ENCODE measurements around the gene KCNK5. TPM values are rescaled to one million over a fixed set of nuclear protein-coding genes. Genes with fewer than 3 reads are reported as not detected.

The KCNK5 gene
- total RNA-seq, 1 experiment from 2014 or later = 0.79 TPM

DNA sequence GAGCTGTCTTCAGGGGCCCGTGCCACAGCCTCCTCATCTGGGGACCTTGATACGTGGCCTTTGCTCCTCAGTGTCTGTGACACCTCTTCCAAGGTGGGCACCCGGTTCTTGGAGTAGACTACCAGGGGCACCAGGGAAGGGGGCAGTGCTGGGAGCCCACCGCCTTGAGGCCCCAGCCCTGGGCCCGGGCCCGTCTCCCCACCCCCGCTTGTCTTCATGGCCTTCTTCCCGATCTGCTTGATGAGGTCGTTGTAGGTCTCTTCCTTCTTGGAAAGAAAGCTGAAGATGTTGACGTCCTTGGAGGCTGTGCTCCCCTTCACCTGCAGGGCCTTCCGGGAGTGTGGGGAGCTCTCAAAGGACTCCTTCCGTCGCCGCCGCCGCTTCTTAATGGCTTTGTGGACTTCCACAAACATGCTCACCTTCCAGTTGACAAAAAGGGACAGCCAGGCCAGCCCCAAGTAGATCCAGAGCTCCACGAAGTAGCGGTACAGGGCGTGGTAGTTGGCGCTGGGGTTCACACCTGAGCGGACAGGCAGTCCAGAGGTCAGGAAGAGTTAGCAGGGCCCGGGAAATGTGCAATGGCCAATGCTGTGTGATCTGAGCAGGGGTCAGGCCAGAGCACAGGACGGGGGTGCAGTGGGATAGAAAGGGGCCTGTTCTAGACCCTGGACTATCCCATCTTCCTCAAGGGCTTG is 37.9 kb downstream of the KCNK5 start:
- in situ Hi-C loops (cut with HindIII; ENCODE audit: low pct_unique_long_range_greater_than_20kb, low sequenced_read_pairs) = no loop called here
- no peak for DNase-seq (ENCODE audit: low read depth, low spot score)

DNA sequence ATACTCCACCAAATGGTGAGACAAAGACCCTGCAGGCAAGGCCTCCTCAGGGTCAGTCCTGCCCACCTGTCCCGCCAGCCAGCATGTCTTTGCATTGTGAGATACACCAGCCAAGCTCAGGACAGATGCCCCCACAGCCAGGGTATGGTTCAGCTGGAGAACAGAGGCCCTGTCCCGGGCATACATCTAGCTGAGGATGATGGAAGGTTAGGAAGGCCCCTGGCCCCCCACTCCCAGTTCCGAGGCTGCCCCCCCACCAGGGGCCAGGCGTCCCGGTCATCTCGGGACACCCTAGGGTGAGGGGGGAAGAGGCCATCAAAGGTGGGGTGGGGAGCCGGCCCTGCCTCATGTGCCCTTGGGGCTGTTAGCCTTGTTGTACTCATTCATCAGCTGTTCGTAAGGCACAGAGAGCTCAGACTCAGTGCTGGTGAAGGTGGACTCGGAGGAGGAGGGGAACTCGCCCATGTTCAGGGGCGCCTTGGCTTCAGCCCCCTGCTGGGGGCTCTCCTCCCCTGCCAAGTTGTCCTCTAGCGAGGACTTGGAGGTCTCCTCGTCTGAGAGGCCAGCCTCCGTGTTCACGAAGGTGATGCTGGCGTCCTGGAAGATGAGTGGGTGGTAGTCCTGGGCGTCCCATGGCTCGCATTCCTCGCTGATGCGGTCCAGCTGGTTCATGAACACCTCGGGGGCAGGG is 38.6 kb downstream of the KCNK5 start:
- in situ Hi-C loops (cut with HindIII; ENCODE audit: low pct_unique_long_range_greater_than_20kb, low sequenced_read_pairs) = no loop called here
- no peak for DNase-seq (ENCODE audit: low read depth, low spot score)

DNA sequence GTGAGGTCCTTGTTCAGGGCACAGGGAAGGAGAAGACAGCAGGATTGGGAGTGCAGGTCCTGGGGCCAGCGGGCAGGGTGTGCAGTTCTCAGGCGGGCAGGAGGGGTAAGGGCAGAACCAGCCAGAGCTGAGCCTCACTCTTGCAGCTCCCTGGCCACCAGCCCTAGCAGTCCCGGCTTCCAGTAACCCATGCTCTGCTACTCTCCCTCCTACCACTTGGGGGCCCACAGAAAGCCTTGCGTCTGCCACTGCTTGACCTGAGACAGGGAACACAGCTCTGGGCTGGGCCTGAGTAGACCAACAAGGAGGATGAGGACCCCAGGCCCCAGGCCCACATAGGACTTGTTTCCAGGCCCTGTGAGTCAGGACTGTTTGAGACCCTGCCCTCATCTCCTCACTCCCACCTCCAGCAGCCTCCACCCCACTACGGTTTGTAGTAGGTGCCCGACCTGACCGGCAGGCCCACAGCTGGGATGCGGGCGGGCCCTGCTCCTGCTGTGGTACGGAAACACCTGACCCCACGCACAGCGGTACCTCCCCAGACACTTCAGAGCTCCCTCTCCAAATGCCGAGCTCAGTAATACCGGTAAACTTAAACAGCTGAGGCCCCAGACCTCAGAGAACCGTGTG is 39.2 kb downstream of the KCNK5 start:
- DNase-seq (ENCODE audit: low read depth, low spot score) = peak; percentile 72
- in situ Hi-C loops (cut with HindIII; ENCODE audit: low pct_unique_long_range_greater_than_20kb, low sequenced_read_pairs) = no loop called here

DNA sequence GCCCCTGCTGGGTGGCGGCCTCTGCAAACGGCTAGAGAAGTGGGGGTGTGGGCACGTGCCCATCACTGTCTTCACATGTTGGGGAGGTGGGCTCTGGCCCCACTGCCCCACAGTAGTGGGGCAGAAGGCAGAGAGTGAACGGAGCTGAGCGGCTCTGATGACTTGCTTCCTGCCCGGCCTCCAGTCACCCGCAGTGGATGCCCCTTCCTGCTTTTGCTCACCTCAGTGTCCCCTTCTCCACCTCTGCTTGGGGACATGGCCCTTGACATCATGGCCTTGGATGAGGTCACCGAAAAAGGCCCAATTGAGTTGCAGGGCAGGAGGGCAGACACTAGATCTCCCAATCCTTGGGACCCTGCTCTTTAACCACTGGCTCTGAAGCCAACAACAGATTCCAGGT is 40.1 kb downstream of the KCNK5 start:
- no peak for DNase-seq (ENCODE audit: low read depth, low spot score)
- in situ Hi-C loops (cut with HindIII; ENCODE audit: low pct_unique_long_range_greater_than_20kb, low sequenced_read_pairs) = no loop called here

DNA sequence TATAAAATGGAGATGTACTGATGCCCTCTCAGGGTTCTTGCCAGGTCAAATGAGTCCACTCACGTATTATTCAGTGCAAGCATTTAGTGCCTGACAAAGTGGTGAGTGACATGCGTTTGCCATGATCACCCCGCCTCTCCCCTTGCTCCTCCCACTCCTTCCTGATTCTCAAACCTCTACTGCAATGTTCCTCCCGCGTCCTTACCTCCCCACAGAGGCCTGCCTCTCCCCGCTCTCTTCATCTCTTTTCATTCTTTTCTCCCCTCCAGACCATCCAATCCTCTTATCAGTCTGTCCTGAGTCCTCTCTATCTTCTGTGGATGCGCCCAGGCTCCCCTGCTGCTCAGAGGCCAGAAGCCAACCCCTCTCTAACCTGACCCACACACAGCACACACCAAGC is 40.7 kb downstream of the KCNK5 start:
- DNase-seq (ENCODE audit: low read depth, low spot score) = no peak
- in situ Hi-C loops (cut with HindIII; ENCODE audit: low pct_unique_long_range_greater_than_20kb, low sequenced_read_pairs) = no loop called here

DNA sequence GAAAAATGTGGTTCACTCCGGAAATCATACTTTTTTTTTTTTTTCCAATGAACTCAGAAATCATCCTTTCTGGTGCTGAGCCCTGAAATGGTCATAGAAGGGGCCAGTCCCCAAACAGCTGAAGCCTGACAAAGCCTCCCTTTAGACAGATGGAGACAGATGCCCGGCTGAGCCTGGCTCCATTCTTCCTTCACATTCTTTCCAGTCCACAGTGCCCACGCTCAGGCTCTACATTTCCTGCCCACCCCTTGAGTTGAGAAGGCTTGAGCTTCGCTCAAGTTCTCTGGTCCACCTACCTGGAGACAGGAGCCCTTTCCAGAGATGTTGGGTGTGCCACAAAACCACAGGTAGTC is 41.2 kb downstream of the KCNK5 start:
- in situ Hi-C loops (cut with HindIII; ENCODE audit: low pct_unique_long_range_greater_than_20kb, low sequenced_read_pairs) = no loop called here
- DNase-seq (ENCODE audit: low read depth, low spot score) = no peak

DNA sequence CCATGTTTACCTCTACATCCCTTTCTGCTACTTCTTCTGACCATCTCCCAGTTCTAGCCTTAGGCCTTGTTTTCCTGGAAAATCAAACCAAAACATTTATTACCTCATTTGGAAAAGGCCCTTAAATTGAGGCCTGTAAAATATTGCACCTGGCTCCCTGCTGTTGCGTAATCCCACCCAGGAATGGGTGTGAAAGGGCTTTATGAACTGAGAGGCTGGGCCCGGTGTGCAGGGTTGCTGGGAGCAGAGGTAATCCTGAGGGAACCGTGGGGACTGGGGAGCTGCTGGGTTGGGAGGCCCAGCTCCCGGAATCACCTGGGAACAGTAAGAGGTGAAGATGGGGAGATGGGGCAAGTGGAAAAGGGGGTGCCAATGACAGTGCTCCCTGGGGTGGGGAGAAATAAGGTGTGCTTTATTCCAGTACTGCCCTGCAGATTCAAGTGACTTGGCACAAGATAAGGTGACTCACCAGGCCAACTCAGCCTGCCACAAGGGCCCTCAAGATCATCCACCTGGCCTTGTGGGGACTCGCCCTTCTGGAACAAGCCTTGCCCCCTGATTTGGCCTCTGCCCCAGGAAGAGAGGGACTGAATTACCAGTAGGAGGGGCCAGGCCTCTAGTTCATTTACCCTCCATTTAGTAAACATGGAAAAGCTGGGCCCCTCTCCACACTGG is 44.2 kb downstream of the KCNK5 start:
- in situ Hi-C loops (cut with HindIII; ENCODE audit: low pct_unique_long_range_greater_than_20kb, low sequenced_read_pairs) = no loop called here
- DNase-seq (ENCODE audit: low read depth, low spot score) = no peak

DNA sequence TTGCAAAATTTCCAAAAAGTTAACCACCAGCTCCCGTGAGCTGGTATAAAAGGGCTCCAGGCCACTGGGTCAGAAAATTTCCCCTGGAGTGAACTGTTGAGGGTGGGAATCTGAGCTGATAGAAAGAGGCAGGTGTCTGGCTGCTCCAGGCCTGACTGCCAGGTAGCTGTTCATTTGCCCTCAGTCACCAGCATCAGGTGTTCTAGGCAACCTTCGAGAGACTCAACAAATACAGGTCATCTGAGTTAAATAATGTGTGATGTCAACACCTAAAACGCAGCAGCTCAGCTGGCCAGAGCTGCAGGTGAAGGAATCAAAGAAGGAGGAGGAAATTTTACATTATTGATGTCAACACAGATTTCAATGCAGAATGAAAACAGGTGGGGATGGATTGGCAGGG is 46.7 kb downstream of the KCNK5 start:
- no peak for DNase-seq (ENCODE audit: low read depth, low spot score)
- in situ Hi-C loops (cut with HindIII; ENCODE audit: low pct_unique_long_range_greater_than_20kb, low sequenced_read_pairs) = no loop called here

DNA sequence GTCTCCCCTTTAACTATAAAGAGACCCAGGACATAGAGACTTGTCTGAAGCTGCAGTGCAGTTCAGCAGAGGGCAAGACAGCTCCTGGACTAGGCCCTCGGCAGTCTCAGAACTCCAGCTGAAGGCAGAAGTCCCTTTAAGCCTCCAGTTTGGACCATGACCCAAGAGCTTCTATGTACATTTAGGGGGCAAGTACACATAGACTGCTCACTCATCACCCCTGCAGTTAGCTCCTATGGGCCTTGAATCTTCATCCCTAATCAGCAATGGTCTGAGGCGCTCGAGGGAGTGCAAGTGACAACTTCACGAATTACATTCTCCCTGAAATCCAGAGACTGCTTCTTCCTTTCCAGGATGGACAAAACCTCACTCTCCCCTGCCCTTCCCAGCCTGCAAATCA is 47.4 kb downstream of the KCNK5 start:
- in situ Hi-C loops (cut with HindIII; ENCODE audit: low pct_unique_long_range_greater_than_20kb, low sequenced_read_pairs) = no loop called here

DNA sequence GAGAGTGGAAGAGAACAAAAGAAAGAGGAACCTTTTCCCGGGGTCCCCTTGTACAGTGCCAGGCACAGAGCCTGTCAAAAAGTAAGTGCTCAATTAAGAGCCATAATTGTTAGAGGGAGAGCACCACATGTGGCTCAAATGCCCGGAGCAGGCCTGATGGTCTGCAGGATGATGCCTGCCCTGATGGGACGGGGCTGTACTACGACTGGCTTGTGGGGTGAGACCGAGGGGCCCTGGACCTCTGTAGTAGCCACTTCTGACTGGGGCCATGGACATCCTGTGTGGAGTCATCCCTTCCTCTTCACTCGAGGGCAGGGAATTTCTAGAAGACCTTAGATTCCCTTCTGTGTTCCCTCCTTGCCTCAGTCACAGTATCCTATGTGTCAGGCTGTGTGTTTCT is 47.9 kb downstream of the KCNK5 start:
- no peak for DNase-seq (ENCODE audit: low read depth, low spot score)
- in situ Hi-C loops (cut with HindIII; ENCODE audit: low pct_unique_long_range_greater_than_20kb, low sequenced_read_pairs) = no loop called here

More for the DNA sequence above, 47.4 kb downstream of the KCNK5 start:
- DNase-seq (ENCODE audit: low read depth, low spot score) = no peak

DNA sequence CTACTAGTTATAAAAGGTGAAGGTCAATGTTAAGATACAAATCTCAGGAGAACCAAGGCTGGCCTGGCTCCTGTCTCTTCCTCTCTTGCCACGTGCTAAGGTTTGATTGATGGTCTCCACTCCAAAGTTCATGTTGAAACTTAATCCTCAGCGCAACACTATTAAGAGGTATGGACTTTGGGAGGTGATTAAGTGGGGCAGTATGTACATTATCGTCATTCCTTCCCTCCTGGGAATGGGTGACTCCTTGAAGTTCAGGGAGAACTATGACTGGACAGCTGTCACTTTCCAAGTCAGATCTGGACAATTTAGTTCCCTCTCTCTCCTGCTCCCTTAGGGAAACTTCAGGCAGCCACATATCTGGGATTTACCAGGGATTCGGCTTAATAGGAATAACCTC is 50.5 kb downstream of the KCNK5 start:
- in situ Hi-C loops (cut with HindIII; ENCODE audit: low pct_unique_long_range_greater_than_20kb, low sequenced_read_pairs) = no loop called here
- DNase-seq (ENCODE audit: low read depth, low spot score) = no peak

DNA sequence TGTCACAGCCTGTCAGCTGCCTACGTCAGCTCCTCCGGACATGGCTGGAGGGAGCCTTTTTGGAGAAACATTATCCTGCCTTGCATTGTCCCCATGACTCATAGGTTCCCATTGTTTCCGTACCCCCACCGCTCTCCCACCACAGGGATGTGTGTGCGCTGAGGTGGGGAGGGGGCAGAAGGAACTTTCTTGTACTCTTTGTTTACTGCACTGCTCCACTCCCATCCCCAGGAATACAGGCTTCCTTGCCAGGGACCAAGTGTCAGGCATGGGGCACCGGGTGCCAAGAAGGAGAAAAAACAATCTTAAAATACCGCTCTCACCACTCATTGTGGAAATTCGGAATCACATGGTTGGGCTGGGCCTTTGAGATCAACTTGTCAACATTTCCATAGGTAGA is 51.0 kb downstream of the KCNK5 start:
- in situ Hi-C loops (cut with HindIII; ENCODE audit: low pct_unique_long_range_greater_than_20kb, low sequenced_read_pairs) = no loop called here
- DNase-seq (ENCODE audit: low read depth, low spot score) = no peak

DNA sequence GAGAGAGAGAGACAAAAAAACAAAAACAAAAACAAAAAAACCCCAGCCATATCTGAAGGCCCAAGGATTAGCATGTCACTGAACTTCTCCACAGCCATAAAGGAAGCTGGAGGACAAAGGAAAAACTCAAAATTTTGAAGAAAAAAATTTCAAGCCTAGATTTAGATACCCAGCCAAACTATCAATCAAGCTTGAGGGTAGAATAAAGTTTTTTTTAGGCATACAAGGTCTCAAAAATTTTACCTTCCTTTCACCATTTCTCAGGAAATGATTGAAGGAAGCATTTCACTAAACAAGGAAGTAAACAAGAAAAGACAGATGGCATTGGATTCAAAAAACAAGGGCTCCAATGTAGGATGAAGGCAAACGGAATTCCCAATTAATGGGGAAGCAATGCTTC is 52.1 kb downstream of the KCNK5 start:
- no peak for DNase-seq (ENCODE audit: low read depth, low spot score)
- in situ Hi-C loops (cut with HindIII; ENCODE audit: low pct_unique_long_range_greater_than_20kb, low sequenced_read_pairs) = no loop called here

DNA sequence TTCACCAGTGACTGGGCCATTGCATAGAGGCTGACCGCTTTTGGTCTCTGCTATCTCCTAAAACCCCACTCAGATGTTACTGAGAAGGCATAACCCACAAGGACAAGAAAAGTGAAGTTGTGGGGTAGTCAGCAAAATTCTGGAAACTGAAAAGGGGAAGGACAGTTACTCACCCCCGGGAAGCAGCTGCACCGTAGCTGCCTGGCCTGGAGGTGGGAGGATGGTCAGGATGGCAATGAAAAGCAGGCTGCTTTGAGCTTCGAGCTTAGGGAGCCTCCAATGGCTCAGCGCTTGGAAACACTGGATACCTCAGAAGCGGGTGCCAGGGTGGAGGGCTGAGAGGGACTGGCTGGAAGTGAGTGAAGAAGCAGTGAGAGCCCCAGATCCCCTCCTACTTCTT is 56.0 kb downstream of the KCNK5 start:
- in situ Hi-C loops (cut with HindIII; ENCODE audit: low pct_unique_long_range_greater_than_20kb, low sequenced_read_pairs) = no loop called here

DNA sequence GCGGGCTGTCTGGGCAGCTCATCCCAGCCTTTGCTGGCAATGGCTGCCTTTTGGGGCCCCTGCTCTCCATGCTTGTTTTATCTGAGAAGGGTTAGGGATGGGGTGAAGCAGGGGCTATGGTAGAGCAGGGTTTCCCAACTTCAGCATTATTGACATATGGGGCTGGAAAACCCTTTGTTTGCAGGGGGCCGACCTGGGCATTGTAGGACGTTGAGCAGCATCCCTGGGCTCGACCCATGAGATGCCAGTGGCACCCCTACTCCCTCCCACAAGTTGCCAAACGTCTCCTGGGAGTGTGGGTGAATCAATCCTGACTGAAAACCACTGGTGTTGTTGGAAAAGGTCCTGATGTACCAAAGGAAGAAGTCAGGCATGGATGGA is 56.9 kb downstream of the KCNK5 start:
- no peak for DNase-seq (ENCODE audit: low read depth, low spot score)
- in situ Hi-C loops (cut with HindIII; ENCODE audit: low pct_unique_long_range_greater_than_20kb, low sequenced_read_pairs) = no loop called here

More for the DNA sequence above, 56.0 kb downstream of the KCNK5 start:
- no peak for DNase-seq (ENCODE audit: low read depth, low spot score)

DNA sequence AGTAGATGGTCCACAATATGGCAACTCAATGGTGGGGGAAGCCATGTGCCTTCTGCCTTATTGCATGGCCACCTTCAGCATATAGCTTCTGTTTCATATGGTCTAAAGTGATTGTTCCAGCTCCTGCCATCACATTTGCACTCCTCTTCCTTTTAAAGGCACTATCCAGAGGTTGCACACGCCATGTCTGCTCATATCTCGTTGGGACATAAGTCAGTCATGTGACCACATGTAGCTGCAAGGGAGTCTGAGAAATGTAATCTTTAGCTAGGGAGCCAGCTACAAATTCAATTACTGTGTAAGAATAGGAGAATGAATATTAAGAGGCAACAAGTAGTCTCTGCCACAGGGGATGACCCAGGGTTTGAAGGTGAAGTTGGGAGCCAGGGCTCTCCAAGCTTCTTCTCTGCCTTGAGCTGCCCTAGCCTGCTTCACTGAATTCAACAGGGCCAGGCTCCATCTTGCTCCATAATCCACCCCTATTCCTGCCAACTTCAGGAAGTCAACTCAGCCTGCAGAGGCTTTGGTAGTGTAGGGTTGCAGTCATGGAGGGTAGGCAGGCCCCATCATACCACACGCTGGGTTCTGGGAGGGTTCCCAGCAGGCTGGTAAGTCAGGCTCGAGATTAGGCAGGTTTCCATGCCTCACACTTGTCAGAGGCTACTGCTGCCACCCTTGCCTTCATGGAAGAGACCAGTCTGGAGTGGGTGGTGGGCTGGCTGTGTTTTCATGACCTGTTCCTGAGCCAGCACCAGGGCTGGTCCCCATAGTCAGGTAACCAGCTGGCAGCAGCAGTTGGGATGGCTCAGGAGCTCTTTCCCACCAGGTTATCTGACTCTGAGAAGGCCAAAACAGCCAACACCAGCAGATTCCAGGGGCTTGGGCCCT is 57.5 kb downstream of the KCNK5 start:
- in situ Hi-C loops (cut with HindIII; ENCODE audit: low pct_unique_long_range_greater_than_20kb, low sequenced_read_pairs) = no loop called here
- no peak for DNase-seq (ENCODE audit: low read depth, low spot score)

DNA sequence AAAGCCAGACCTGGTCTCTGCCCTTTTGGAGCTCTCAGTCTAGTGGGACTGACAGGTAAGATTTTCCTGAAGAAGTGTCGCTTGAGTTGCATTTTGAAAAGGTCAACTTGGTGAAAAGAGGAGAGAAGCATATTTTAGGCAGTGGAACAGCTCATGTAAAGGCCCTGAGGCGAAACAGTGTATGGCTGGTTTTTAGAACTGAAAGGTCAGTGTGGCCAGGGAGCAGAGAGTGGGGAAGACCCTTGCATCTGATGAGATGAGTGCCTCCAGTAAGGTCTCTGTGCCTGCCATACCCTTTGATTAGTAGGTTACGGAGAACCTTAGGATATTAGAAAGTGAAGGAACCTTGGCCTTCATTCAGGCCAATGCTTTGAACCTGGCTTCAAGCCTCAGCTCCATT is 58.4 kb downstream of the KCNK5 start:
- DNase-seq (ENCODE audit: low read depth, low spot score) = no peak
- in situ Hi-C loops (cut with HindIII; ENCODE audit: low pct_unique_long_range_greater_than_20kb, low sequenced_read_pairs) = no loop called here

DNA sequence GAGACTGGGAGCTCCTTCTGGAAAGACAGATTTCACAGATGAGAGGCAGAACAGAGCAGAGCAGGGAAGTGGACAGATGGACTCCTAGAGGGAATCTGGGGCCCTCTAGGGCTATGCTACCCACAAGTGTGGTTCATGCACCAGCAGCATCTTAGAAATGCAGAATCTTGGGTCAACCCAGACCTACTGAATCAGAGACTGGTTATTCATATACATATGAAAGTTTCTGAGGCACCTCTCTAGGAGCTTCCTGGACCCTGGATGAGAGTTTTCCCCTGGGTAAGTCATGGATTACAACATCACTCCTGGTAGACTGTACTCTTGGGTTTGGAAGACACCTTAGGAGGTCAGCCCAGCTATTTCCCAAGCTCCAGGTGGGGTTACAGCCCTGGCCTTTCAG is 58.9 kb downstream of the KCNK5 start:
- in situ Hi-C loops (cut with HindIII; ENCODE audit: low pct_unique_long_range_greater_than_20kb, low sequenced_read_pairs) = no loop called here
- no peak for DNase-seq (ENCODE audit: low read depth, low spot score)

Measured in SK-MEL-5 (cell line).